ENCODE measurements around the gene FADS1.
A peak's percentile ranks its signal among the peaks of the same experiment; 100 is the strongest.

FADS1 gene

DNA sequence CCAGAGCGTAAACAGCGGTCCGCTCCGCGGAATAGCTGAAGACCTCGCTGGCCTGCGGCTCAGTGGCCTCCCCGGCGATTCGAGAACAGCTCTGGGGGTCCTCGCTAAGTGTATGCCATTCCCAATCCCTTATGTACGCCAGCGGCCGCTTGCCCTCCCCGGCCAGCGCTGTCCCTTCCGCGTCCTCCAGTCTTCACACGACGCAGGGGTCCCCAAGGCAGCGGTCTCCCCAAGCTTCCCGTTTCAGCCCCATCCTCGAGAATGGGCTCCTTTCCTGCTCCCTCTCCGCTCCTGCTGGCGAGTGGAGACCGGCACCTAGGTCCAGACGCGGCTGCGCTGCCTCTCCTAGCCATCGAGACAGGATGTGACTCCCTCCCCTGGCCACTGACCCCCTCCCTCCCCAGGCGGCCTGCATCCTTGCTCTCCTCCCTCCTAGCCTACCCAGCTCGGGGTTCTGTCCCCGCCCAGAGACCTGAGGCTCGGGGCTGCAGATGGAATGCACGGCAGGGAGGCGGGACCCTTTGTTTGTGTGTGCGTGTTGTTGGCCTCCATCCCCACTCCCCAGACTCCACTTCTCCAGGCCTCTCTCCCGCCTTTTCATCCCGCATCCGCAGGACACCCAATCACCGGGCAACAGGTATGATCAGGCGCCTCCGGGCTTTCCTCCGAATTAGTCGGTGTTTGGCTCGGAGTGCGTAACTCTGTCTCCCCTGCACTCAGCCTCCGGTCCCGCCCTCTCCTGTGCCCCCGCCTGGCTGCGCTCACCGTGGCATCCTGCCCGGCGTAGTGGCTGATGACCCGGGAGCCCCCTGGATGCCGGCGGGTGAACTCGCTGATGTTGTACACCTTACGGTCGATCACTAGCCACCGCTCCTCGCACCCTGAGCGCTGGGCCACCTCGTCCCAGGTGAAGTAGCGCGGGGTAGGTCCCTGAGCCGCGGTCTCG lies 740 bp downstream of the FADS1 start:
- Histone ChIP-seq H3K27me3 (peaks cover 70% of the 10 kb centered on the region), H3K36me3 (no peaks in the 10 kb centered on the region), H3K27ac (peak overlapping the region; percentile 64), H3K9me3 (no peaks in the 10 kb centered on the region), H3K4me1 (ENCODE audit: control insufficient read depth in 1 of 2, insufficient read depth in 1 of 2, low read depth in 1 of 2, low read length in 1 of 2) (peaks cover 23 to 28% of the 10 kb centered on the region in 2 experiments), H3K4me3 (ENCODE audit: low read depth in 1 of 2, low read length in 1 of 2) (peak overlapping the region; percentile 75 to 80)
- TF ChIP-seq, protein P1, sequence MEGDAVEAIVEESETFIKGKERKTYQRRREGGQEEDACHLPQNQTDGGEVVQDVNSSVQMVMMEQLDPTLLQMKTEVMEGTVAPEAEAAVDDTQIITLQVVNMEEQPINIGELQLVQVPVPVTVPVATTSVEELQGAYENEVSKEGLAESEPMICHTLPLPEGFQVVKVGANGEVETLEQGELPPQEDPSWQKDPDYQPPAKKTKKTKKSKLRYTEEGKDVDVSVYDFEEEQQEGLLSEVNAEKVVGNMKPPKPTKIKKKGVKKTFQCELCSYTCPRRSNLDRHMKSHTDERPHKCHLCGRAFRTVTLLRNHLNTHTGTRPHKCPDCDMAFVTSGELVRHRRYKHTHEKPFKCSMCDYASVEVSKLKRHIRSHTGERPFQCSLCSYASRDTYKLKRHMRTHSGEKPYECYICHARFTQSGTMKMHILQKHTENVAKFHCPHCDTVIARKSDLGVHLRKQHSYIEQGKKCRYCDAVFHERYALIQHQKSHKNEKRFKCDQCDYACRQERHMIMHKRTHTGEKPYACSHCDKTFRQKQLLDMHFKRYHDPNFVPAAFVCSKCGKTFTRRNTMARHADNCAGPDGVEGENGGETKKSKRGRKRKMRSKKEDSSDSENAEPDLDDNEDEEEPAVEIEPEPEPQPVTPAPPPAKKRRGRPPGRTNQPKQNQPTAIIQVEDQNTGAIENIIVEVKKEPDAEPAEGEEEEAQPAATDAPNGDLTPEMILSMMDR (IDR thresholded peaks at IDR 0.05): no peak

DNA sequence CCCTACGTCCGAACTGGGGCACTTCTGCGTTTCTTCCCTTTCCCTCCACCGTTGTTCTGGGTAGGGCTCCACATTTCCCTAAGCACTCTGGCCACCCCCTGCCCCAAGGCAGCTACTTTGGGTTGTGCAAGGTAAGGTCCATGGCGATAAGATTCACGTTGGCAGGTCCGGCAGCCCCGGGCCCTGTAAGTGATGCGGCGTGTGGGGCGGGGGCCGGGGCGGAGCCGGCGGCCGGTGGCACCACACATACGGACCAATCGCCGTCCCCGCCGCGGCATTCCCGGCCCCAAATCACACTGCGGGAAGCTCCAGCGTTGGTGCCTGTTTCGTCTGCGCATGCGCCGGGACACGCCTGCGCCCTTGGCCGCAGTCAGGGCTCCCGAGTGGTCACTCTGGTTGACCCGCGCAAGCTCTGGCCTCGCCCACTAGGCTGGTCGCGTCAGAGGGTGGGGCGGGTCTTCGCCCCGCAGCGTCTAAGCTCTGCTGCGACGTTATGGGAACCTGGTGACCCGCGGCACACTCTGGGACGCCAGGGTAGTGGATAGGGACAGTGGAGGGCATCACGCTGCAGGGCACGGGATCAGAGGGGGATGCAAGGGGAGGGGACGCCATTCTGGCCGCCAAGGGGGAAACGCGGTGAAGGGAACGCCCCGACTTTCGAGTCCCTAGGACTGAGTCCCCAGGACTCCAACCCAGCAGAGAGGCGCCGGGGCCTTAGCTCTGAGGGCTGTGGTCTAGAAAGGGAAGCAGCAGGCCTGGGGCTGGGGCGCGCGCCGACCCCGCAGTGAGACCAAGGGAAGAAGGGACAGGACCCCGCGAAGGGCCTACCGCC lies 1.6 kb downstream of the FADS1 start:
- no peaks in the 10 kb centered on the region for H3K36me3 ChIP-seq
- H3K9me3 ChIP-seq: no peaks in the 10 kb centered on the region
- peaks cover 63% of the 10 kb centered on the region for H3K27me3 ChIP-seq
- H3K4me1 ChIP-seq (ENCODE audit: control insufficient read depth in 1 of 2, insufficient read depth in 1 of 2, low read depth in 1 of 2, low read length in 1 of 2): peaks cover 23 to 28% of the 10 kb centered on the region in 2 experiments
- TF ChIP-seq, protein P1 (IDR thresholded peaks at IDR 0.05): no peak
- peak overlapping the region; percentile 75 to 80 for H3K4me3 ChIP-seq (ENCODE audit: low read depth in 1 of 2, low read length in 1 of 2)
- peak overlapping the region; percentile 64 for H3K27ac ChIP-seq

DNA sequence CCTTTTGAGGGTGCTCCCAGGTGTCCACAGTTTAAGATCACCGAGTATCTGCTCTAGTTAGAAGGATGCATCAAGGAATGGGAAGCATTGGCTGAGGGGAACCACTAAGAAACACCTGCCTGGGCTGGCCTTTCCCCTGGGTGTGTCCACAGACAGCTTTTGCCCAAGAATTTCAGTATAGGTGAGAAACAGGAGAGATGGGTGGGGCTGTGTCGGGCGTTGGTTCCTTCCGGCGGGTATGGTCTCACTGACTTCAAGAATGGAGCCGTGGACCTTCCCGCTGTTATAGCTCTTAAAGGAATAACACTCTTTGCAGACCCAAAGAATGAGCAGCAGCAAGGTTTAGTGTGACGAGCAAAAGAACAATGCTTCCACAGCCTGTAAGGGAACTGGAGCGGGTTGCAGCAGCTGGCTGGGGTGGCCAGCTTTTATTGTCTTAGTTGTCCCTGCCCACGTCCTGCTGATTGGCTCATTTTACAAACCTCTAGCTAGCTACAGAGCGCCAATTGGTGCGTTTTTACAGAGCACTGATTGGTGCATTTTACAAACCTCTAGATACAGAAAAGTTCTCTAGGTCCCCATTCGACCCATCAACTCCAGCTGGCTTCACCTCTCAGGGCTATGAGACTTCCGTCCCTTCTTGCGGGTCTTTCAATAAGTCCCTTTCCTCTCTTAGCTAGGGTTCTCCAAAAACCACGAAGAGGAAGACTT lies 2.4 kb downstream of the FADS1 start:
- H3K36me3 ChIP-seq: no peaks in the 10 kb centered on the region
- peaks cover 56% of the 10 kb centered on the region for H3K27me3 ChIP-seq
- H3K4me1 ChIP-seq (ENCODE audit: control insufficient read depth in 1 of 2, insufficient read depth in 1 of 2, low read depth in 1 of 2, low read length in 1 of 2): peaks cover 23 to 28% of the 10 kb centered on the region in 2 experiments
- no peaks in the 10 kb centered on the region for H3K9me3 ChIP-seq
- TF ChIP-seq, protein P1 (IDR thresholded peaks at IDR 0.05): no peak
- peak overlapping the region; percentile 75 to 80 for H3K4me3 ChIP-seq (ENCODE audit: low read depth in 1 of 2, low read length in 1 of 2)
- peak overlapping the region; percentile 64 for H3K27ac ChIP-seq

DNA sequence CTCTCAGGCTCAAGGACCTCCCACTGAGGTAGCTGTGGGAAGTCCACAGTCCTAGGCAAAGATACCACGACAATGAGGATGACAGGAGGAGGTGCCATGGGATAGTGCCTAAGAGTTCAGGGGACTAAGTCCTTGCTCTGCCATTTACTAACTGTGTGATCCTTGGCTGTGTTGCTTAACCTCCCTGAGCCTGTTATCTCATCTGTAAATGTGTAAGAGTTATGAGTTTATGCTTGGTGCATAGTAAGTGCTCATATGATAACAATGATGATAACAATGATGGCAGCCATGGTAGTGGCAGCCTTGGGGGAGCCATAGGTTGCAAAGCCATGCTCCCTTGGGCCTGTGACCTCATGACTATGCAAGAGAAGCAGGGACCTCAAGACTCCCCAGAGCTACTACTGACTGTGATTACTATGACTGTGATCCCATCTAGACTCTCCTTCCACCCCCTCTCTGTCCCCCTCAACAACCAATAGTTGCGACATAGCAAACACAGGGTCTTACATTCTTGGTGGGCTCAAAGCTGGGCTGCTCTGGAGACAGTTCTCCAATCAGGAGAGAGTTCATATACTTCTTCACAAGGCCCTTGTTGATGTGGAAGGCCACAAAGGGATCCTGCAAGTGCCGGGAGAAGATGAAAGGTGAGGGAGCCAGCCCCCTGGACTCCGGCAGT lies 3.9 kb downstream of the FADS1 start:
- Histone ChIP-seq H3K36me3 (no peaks in the 10 kb centered on the region), H3K27me3 (peaks cover 41% of the 10 kb centered on the region)

More for the DNA sequence above, 3.9 kb downstream of the FADS1 start:
- TF ChIP-seq, protein P1 (IDR thresholded peaks at IDR 0.05): no peak
- H3K4me1 ChIP-seq (ENCODE audit: control insufficient read depth in 1 of 2, insufficient read depth in 1 of 2, low read depth in 1 of 2, low read length in 1 of 2): peaks cover 23 to 28% of the 10 kb centered on the region in 2 experiments
- H3K4me3 ChIP-seq (ENCODE audit: low read depth in 1 of 2, low read length in 1 of 2): no peak overlapping the region
- no peaks in the 10 kb centered on the region for H3K9me3 ChIP-seq
- H3K27ac ChIP-seq: no peak overlapping the region
